HUES6 (cell line): ENCODE measurements around the gene BTG3.

Source experiments
- H3K27ac ChIP-seq: 2 replicates; pipeline ENCODE4 v1.7.0; 2013; ENCODE audit warnings: low read depth, mild to moderate bottlenecking, low read length, inconsistent platforms
- H3K27me3 ChIP-seq: 2 replicates; pipeline ENCODE4 v1.6.1; 2013; ENCODE audit warnings: low read length; ENCODE audit not compliant: control insufficient read depth, insufficient read depth
- H3K36me3 ChIP-seq: 2 replicates; pipeline ENCODE4 v1.6.1; 2013; ENCODE audit warnings: low read length; ENCODE audit not compliant: control insufficient read depth, insufficient read depth
- H3K4me1 ChIP-seq: 2 replicates; pipeline ENCODE4 v1.6.1; 2013; ENCODE audit warnings: low read length; ENCODE audit not compliant: control insufficient read depth, insufficient read depth
- H3K4me3 ChIP-seq: 2 replicates; pipeline ENCODE4 v1.5.1; 2013; ENCODE audit warnings: low read depth, low read length
- H3K9ac ChIP-seq: one replicate; pipeline ENCODE4 v1.6.1; 2013; ENCODE audit warnings: mild to moderate bottlenecking, low read length
- H3K9me3 ChIP-seq: 2 replicates; pipeline ENCODE4 v1.6.1; 2013; ENCODE audit warnings: low read depth, low read length; ENCODE audit not compliant: control insufficient read depth, insufficient read depth

Gene BTG3

DNA sequence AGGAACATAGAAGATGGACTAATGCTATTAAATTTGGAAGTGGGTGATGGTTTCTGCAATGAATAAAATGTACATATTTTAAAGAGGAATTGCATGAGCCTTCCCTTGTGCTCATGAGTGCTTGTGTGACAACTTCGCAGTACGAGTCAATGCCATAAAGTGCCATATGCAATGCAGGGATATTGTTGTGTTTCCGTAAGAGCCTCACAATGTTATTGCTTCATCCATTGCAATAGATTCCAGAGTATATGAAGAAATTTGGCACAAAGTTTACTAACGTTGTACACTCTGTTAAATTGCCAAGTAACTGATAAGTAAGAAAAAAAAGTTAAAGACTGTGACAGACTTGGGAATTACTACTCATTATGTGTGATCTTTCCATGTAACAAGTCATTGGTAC, 22.3 kb downstream of the BTG3 start:
- no peak overlapping the region for H3K4me3 ChIP-seq
- no peaks in the 10 kb centered on the region for H3K9me3 ChIP-seq
- no peak overlapping the region for H3K9ac ChIP-seq
- no peaks in the 10 kb centered on the region for H3K27me3 ChIP-seq
- no peaks in the 10 kb centered on the region for H3K4me1 ChIP-seq
- no peak overlapping the region for H3K27ac ChIP-seq
- peaks cover 25% of the 10 kb centered on the region for H3K36me3 ChIP-seq

DNA sequence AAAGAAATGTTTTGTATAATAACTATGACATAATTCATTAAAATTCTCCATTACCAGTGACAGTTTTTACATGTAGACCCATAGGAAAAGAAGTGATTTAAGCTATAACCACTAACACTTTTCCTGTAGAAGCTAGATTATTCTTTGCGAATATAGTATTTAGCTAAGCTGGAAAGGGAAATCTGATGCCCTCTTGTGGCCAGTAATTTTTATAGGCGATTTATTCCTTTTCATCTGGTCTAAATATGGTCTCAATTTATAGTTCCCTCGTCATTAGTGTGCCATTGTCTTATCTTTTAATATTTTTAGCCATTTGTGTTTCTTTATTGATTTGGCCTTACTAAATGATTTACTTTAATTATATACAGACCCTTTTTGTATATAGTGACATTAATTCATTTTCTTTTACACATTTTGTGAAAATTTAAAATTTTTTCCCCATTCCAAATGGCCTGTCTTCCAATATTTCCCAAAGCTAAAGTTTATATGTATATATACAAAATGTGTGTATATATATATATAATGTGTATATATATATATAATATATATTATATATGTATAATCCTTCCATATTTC, 26.7 kb downstream of the BTG3 start:
- Histone ChIP-seq H3K9ac (no peak overlapping the region), H3K27ac (no peak overlapping the region), H3K9me3 (no peaks in the 10 kb centered on the region), H3K4me1 (no peaks in the 10 kb centered on the region), H3K4me3 (no peak overlapping the region), H3K27me3 (no peaks in the 10 kb centered on the region), H3K36me3 (no peaks in the 10 kb centered on the region)

DNA sequence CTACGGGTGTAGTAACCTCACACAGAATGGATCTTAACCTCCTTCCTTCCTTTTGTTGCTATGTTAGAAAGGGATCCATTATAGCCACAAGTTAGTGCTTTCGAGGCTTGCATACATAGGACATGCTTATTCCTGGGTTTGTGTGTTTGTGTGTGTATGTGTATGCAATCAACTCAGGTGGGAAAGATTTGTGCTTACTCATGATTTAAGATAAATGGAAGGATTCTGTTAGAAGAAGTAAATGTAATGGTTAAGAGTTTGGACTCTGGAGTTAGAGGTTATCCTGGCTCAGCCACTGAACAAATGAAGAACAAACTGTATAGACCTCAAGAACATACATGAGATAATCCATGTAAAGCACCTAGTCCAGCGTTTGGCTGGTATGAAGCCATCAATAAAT, 28.8 kb downstream of the BTG3 start:
- H3K9ac ChIP-seq, result no peak overlapping the region
- no peaks in the 10 kb centered on the region for H3K9me3 ChIP-seq
- H3K4me1 ChIP-seq, result no peaks in the 10 kb centered on the region
- H3K27me3 ChIP-seq, result no peaks in the 10 kb centered on the region
- no peak overlapping the region for H3K27ac ChIP-seq
- H3K36me3 ChIP-seq, result no peaks in the 10 kb centered on the region
- H3K4me3 ChIP-seq, result no peak overlapping the region

DNA sequence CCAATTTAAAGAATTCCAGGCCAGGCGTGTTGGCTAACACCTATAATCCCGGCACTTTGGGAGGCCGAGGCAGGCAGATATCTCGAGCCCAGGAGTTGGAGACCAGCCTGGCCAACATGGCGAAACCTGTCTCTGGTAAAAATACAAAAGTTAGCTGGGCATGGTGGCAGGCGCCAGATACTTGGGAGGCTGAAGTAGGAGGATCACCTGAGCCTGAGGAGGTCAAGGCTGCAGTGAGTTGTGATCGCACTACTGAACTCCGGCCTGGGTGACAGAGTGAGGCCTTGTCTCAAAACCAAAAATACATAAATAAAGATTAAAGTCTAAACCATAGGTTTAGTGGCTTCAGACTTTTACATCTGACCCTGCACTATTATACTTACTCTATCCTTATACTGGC, 32.4 kb downstream of the BTG3 start:
- H3K4me3 ChIP-seq, result no peak overlapping the region
- no peaks in the 10 kb centered on the region for H3K27me3 ChIP-seq
- no peaks in the 10 kb centered on the region for H3K9me3 ChIP-seq
- H3K4me1 ChIP-seq, result no peaks in the 10 kb centered on the region
- no peak overlapping the region for H3K27ac ChIP-seq
- H3K9ac ChIP-seq, result no peak overlapping the region
- H3K36me3 ChIP-seq, result no peaks in the 10 kb centered on the region; the same call in 1 of the 2 replicates

DNA sequence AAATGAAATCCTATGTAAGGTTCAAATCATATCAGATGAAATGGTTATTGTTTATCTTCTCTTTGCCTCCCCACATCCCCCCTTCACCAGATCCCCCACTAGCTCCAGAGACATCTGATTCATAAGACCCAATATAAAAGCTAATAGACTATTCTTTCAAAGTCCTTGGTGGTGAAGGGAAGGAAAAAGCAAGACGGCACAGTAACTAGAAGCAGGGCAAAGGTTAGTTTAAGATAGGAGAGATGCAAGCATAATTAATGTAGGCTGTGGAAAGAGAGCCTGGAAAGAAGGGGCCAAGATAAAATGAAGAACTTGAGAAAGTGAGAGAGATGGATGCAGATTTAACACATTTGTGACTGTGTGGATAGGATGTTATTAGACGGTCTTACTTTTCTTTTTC, 33.8 kb downstream of the BTG3 start:
- H3K36me3 ChIP-seq, result no peaks in the 10 kb centered on the region; the same call in 1 of the 2 replicates
- no peaks in the 10 kb centered on the region for H3K4me1 ChIP-seq
- no peak overlapping the region for H3K27ac ChIP-seq
- H3K9me3 ChIP-seq, result no peaks in the 10 kb centered on the region
- H3K4me3 ChIP-seq, result no peak overlapping the region
- no peak overlapping the region for H3K9ac ChIP-seq
- H3K27me3 ChIP-seq, result no peaks in the 10 kb centered on the region

DNA sequence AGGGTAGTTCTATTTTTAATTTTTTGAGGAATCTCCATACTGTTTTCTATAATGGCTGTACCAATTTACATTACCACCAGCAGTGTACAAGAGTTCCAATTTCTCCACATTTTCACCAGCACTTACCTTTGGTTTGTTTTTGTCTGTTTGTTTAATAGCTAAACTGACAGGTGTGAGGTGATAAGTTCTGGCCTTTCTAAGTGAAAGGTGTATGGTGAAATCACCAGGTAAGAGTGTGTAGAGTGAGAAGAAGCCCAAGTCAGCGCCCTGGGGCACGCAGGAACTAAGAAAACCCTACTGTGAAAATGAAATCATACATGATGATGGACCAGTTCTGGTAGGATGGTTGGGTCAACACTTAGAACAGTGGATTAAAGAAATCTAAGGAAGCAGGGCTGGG, 34.5 kb downstream of the BTG3 start:
- H3K9ac ChIP-seq, result no peak overlapping the region
- no peaks in the 10 kb centered on the region for H3K27me3 ChIP-seq
- H3K36me3 ChIP-seq, result peaks cover 2% of the 10 kb centered on the region; the same call in 1 of the 2 replicates
- no peak overlapping the region for H3K4me3 ChIP-seq
- H3K4me1 ChIP-seq, result no peaks in the 10 kb centered on the region
- H3K9me3 ChIP-seq, result no peaks in the 10 kb centered on the region
- no peak overlapping the region for H3K27ac ChIP-seq

DNA sequence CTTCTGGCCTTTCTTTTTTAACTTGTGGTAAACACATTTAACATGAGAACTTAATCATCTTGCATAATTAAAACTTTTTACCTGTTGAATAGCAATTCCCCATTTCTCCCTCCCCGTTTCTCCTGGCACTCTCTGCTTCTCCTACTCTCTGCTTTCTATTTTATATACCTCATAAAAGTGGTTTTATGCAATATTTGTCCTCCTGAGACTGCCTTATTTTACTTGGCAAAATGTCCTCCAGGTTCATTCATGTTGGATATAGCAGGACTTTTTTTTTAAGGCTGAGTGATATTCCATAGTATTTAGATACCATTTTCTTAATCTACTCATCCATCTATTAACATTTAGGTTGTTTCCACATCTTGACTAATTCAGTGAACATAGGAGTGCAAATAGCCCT, 35.0 kb downstream of the BTG3 start:
- H3K27me3 ChIP-seq, result no peaks in the 10 kb centered on the region
- no peaks in the 10 kb centered on the region for H3K4me1 ChIP-seq
- no peak overlapping the region for H3K4me3 ChIP-seq
- H3K9me3 ChIP-seq, result no peaks in the 10 kb centered on the region
- H3K36me3 ChIP-seq, result peaks cover 4% of the 10 kb centered on the region; the same call in 1 of the 2 replicates
- H3K9ac ChIP-seq, result no peak overlapping the region
- H3K27ac ChIP-seq, result no peak overlapping the region

DNA sequence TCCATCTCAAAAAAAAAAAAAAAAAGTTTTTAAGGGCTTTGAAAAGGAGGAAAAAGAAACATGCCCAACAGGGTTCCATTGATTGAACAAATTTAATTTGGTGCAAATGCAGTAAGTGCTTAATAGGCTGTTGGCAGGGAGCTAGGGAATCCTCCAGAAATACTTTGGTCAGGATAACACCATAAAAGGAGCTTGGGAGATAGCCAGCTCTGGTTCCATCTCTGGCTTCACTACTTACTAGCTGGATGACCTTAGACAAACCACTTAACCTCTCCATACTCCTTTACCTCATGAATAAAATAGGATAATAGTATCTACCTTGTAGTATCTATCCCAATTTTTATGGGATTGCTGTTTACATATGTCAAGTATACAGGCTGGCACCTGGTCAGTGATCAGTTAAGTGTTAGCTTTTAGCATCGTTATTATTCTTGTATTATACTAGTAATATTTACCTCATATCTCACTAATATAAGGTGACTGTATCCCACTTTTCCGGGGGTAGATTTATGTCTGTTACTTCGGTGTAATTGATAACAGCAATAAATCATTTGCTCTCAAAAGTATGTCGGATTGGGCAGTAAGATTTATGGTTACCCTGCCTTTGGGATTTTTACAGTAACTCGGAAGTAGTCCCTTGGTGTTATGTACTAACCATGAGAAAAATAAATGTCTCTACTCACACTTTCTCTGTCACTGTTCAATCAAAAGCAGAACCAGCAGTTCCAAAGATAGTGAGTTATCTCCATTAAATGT, 36.4 kb downstream of the BTG3 start:
- no peaks in the 10 kb centered on the region for H3K9me3 ChIP-seq
- H3K4me1 ChIP-seq, result no peaks in the 10 kb centered on the region
- H3K27me3 ChIP-seq, result no peaks in the 10 kb centered on the region
- peaks cover 9% of the 10 kb centered on the region for H3K36me3 ChIP-seq
- H3K27ac ChIP-seq, result no peak overlapping the region
- no peak overlapping the region for H3K9ac ChIP-seq
- no peak overlapping the region for H3K4me3 ChIP-seq

DNA sequence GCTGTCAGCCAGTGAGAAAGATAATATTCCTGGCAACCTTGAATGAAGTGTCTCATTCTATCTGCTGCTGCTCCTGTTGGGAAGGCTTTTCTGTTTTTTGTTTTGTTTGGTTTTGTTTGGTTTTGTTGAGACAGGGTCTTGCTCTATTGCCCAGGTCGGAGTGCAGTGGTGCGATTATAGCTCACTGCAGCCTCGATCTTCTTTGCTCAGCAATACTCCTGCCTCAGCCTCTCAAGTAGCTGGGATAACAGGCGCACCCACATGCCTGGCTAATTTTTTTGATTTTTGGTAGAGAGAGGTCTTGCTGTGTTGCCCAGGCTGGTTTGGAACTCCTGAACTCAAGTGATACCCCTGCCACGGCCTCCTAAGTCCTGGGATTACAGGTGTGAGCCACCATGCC, 37.6 kb downstream of the BTG3 start:
- no peaks in the 10 kb centered on the region for H3K9me3 ChIP-seq
- no peak overlapping the region for H3K4me3 ChIP-seq
- H3K4me1 ChIP-seq, result no peaks in the 10 kb centered on the region
- peaks cover 19% of the 10 kb centered on the region for H3K36me3 ChIP-seq
- H3K9ac ChIP-seq, result no peak overlapping the region
- H3K27ac ChIP-seq, result no peak overlapping the region
- no peaks in the 10 kb centered on the region for H3K27me3 ChIP-seq

DNA sequence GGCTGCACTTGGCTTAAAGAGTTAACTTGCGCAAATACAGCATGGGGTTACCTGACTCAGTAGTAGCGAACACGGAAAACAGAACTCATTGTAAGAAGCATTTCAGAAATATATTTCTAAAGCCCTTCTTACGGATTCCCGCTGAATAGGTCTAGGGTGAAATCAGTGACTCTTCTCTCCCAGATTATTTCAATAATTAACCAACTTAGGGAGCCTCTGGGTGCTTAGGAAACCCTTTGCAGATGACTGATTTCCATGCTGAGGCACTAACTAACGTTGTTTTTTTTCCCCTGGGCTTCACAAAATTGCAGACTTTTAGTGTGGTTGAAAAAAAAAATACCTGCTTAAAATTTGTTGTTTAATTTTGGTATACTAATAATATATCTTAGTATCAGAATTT, 40.3 kb downstream of the BTG3 start:
- no peak overlapping the region for H3K4me3 ChIP-seq
- H3K36me3 ChIP-seq, result peaks cover 28% of the 10 kb centered on the region
- no peak overlapping the region for H3K9ac ChIP-seq
- H3K27ac ChIP-seq, result no peak overlapping the region
- H3K9me3 ChIP-seq, result no peaks in the 10 kb centered on the region
- H3K4me1 ChIP-seq, result no peaks in the 10 kb centered on the region
- H3K27me3 ChIP-seq, result no peaks in the 10 kb centered on the region

DNA sequence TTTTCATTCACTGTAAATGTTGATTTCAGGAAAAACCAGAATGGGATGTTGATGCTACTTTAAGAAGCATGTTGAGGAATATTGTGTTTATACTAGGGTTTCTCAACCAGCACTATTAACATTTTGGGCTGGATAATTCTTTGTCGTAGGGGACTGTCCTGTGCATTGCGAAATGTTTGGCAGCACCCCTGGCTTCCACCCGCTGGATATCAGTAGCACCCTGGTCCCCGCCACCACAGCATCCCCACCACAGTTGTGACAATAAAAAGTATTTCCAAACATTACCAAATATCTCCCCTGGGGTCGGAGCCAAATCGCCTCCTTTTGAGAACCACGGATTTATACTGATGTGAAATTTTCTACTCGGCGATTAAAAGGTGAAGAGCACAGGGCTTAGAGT, 41.9 kb downstream of the BTG3 start:
- peaks cover 31% of the 10 kb centered on the region for H3K36me3 ChIP-seq
- H3K9ac ChIP-seq, result no peak overlapping the region
- no peaks in the 10 kb centered on the region for H3K4me1 ChIP-seq
- no peak overlapping the region for H3K4me3 ChIP-seq
- H3K9me3 ChIP-seq, result no peaks in the 10 kb centered on the region
- H3K27me3 ChIP-seq, result no peaks in the 10 kb centered on the region
- no peak overlapping the region for H3K27ac ChIP-seq
